DMS79 treated with DMSO at 0.1 percent for 48 hours (cell line): ENCODE measurements around the gene ADD3.

Experiments used
- DNase-seq: peaks from one replicate; lab custom pipeline; 2025; lab: John Stamatoyannopoulos, UW

The ADD3 gene

DNA sequence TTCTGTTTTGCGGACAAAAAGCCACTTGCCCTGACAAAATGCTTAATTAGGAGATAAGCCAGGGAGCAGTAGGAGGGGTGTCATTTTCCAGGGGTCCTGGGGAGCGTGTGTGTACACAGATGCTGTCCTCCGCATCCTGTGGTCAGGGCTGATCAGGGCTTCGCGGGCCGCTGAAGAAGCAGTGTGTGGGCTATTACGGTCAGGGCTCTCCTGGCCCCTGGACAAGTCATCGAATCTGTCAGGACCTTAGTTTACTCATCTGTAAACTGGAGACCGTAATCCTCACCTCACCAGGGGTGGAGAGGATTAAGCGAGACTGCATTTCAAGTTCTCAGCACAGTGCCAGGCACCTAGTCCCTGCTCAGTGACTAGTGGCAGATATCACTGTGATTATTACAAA, 173.7 kb downstream of the ADD3 start:
- DNase-seq, result no peak

DNA sequence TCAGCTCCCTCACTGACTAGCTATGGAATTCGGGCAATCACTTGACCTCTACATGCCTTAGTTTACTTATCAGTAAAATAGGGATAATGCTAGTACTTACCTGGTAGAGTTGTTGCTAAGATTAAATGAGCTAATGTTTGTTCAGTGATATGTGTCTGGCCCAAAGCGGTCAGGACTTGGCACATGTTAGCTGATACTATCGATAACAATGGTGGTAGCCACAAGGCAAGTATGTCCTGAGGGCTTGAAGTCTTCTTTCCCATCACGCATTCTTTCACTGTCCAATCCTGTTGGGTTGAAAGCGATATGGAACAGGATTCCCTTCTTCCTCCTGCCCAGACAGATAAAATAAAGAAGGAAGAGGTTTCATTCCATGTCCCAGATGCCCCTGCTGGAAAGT, 174.1 kb downstream of the ADD3 start:
- DNase-seq, result no peak

DNA sequence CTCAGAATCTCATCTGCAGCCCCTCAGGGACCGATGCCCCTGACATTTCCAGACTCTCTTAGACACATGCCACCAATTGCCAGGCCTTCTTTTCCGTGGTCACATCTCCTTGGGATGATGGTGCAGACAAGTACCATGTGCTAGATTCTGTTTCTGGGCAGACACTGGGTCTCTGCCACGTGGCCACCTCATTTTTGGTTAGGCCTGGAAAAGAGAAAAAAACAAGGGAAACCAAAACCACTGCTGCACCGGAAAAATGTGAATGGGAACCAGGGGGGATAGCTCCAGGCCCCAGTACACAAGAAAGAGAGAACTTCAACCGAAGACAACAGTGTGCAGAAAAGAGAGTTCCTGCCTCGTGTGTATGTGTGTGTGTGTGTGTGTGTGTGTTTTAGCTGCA, 176.6 kb downstream of the ADD3 start:
- no peak for DNase-seq
